Transverse colon (tissue), 4 donors: ENCODE measurements around the gene RNF103. TPM values are rescaled to one million over a fixed set of nuclear protein-coding genes. Genes with fewer than 3 reads are reported as not detected.
A peak's percentile ranks its signal among the peaks of the same experiment; 100 is the strongest.

Experiments used
- DNase-seq: peaks from one replicate; pipeline ENCODE4 v3.0.0-alpha.2; 2019
- H3K27ac ChIP-seq, 4 donors: fragments of 200-600 bp; sonication (generic); 2 replicates each; pipeline ENCODE4 v1.5.1; 2016 to 2018; ENCODE audit warnings: inconsistent platforms in 4 of 4
- H3K27me3 ChIP-seq: fragments of 200-600 bp; sonication (generic); 2 replicates; pipeline ENCODE4 v1.5.1; 2017; ENCODE audit warnings: inconsistent platforms
- H3K36me3 ChIP-seq, 4 donors: fragments of 200-600 bp; sonication (generic); 2 replicates each; pipeline ENCODE4 v1.5.1; 2017 to 2019; ENCODE audit warnings: inconsistent platforms in 4 of 4
- H3K4me1 ChIP-seq, 4 donors: fragments of 200-600 bp; sonication (generic); 2 replicates each; pipeline ENCODE4 v1.5.1; 2017 to 2020; ENCODE audit warnings: inconsistent platforms in 4 of 4
- H3K4me3 ChIP-seq, 4 donors: fragments of 200-600 bp; sonication (generic); 1 replicate in 1 of 4; 2 replicates in 3 of 4; pipeline versions ENCODE4 v1.5.1 to v1.6.1; 2017 to 2019; ENCODE audit warnings: inconsistent platforms in 4 of 4
- H3K9me3 ChIP-seq, 2 donors: fragments of 200-600 bp; sonication (generic); 2 replicates each; pipeline ENCODE4 v1.5.1; 2017 to 2019; ENCODE audit warnings: inconsistent platforms in 2 of 2
- EP300 ChIP-seq: sonication (generic); formaldehyde crosslinking; IDR thresholded peaks from one replicate; pipeline ENCODE4 v1.6.1; 2017; ENCODE audit warnings: antibody characterized with exemption, low read depth
- POLR2A ChIP-seq: fragments of 450-650 bp; IDR thresholded peaks from one replicate; pipeline ENCODE4 v1.6.1; 2016; ENCODE audit warnings: antibody characterized with exemption, mild to moderate bottlenecking, moderate library complexity
- POLR2AphosphoS5 ChIP-seq, 3 donors: sonication (generic); formaldehyde crosslinking; IDR thresholded peaks; one replicate each; pipeline ENCODE4 v1.6.1; 2016; ENCODE audit warnings: antibody characterized with exemption in 3 of 3
- WGBS, 2 donors: methylation state at CpG; one replicate each; pipeline ENCODE4 v1.1.5; 2018; ENCODE audit warnings: low coverage in 1 of 2; 5-methylcytosine and 5-hydroxymethylcytosine counted together
- in situ Hi-C, 4 donors: fragments of 200-750 bp; cut with MboI; loops; one replicate each; pipeline versions ENCODE4 v1.15.0 to v1.15.1; 2017; ENCODE audit warnings: low sequenced_read_pairs in 3 of 4, low pct_ligation_motif_present in 1 of 4, low pct_unique_long_range_greater_than_20kb in 1 of 4
- intact Hi-C: fragments of 100-400 bp; cut with DNase I; formaldehyde crosslinking; loops from one replicate; pipeline ENCODE4 v1.15.1; 2023; ENCODE audit warnings: low total_unique reads
- total RNA-seq, 4 donors: library from RNA; depleted of rRNA; stranded (reverse); fragments of >200 nt; gene quantifications; one replicate each; pipeline ENCODE4 v1.1.0, GENCODE V29; 2016
- TF ChIP-seq, protein P1 (sequence below), 5 experiments: fragments of 200-600 bp in 3 of 5; fragments of 450-650 bp in 2 of 5; sonication (generic) in 3 of 5; IDR thresholded peaks; 1 replicate in 2 of 5; 2 replicates in 3 of 5; pipeline ENCODE4 v1.5.1; 2016 to 2017; ENCODE audit warnings: antibody characterized with exemption in 5 of 5, inconsistent platforms in 3 of 5, mild to moderate bottlenecking in 2 of 5, moderate library complexity in 1 of 5

Gene RNF103
- total RNA-seq, 4 donors from 2014 or later, result 47.0 to 114 (median 103) TPM

DNA sequence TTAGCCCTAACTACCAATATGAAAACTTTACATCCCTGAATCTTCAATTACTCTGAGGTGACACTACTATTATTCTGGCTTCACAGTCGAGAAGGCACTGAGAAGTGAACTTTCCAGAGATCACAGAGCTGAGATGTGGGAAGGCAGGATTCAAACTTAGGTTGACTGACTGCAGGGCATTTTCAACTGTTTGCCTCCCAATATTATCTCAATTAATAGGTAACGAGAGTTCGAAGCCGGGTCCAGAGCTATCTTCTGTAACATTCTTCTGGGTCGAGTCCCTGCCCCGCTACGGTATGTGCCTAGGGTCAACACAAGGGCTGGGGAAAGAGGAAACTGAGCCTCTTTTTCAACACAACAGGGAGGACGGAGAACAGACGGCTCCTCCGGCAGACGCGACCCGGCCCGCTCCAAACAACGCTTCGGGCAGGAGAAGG is 61.2 kb downstream of the RNF103 start:
- no peaks in the 10 kb centered on the region for H3K27me3 ChIP-seq
- peak overlapping the region; percentile 67 to 82 (median 70) for H3K4me3 ChIP-seq
- peak in 1 of 3 donors; percentile 14 for TF ChIP-seq POLR2AphosphoS5 (IDR thresholded peaks at IDR 0.05)
- no peak for TF ChIP-seq POLR2A
- TF ChIP-seq, protein P1, sequence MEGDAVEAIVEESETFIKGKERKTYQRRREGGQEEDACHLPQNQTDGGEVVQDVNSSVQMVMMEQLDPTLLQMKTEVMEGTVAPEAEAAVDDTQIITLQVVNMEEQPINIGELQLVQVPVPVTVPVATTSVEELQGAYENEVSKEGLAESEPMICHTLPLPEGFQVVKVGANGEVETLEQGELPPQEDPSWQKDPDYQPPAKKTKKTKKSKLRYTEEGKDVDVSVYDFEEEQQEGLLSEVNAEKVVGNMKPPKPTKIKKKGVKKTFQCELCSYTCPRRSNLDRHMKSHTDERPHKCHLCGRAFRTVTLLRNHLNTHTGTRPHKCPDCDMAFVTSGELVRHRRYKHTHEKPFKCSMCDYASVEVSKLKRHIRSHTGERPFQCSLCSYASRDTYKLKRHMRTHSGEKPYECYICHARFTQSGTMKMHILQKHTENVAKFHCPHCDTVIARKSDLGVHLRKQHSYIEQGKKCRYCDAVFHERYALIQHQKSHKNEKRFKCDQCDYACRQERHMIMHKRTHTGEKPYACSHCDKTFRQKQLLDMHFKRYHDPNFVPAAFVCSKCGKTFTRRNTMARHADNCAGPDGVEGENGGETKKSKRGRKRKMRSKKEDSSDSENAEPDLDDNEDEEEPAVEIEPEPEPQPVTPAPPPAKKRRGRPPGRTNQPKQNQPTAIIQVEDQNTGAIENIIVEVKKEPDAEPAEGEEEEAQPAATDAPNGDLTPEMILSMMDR (IDR thresholded peaks at IDR 0.05), result no peak
- no peak for TF ChIP-seq EP300
- DNase-seq, result no peak
- intact Hi-C loops, result no loop called here
- peaks cover 0 to 23% (median 10%) of the 10 kb centered on the region in 4 donors for H3K4me1 ChIP-seq
- 1% methylated on average over 16 of the region's 16 CpGs; no CpG with 5 or more reads in 1 of the 2 donors for WGBS, 2 donors
- no peaks in the 10 kb centered on the region for H3K9me3 ChIP-seq
- H3K27ac ChIP-seq, result peak overlapping the region; percentile 97 to 98 (median 98)
- H3K36me3 ChIP-seq, result no peaks in the 10 kb centered on the region
- in situ Hi-C loops, result loop anchor here in 2 of 4 donors (10.0 to 25.0 kb wide), 2 partner anchors 62 to 125 kb away; partner anchors contain the start of gene RNF103 (in 1 of the 2)

GRCh38 chr2:86557836-86558235 is 65.8 kb downstream of the RNF103 start:
- Histone ChIP-seq H3K4me3 (no peak overlapping the region), H3K4me1 (peaks cover 0 to 22% (median 10%) of the 10 kb centered on the region in 4 donors), H3K27me3 (no peaks in the 10 kb centered on the region), H3K36me3 (no peaks in the 10 kb centered on the region), H3K9me3 (no peaks in the 10 kb centered on the region), H3K27ac (no peak overlapping the region)
- no peak for DNase-seq
- in situ Hi-C loops, result loop anchor here in 1 of 4 donors (25.0 kb wide), 1 partner anchor 129 kb away; no protein-coding TSS in a partner anchor
- 97 to 100% methylated on average over 2 of the region's 2 CpGs for WGBS, 2 donors
- intact Hi-C loops, result no loop called here
- TF ChIP-seq EP300, result no peak
- TF ChIP-seq, protein P1 (IDR thresholded peaks at IDR 0.05), result no peak
- TF ChIP-seq POLR2A, result no peak
- TF ChIP-seq POLR2AphosphoS5 (IDR thresholded peaks at IDR 0.05), result no peak

- H3K4me3 ChIP-seq, result no peak overlapping the region
- WGBS, 2 donors, result 84 to 89% methylated on average over 5 to 16 of the region's 16 CpGs
- H3K9me3 ChIP-seq, result no peaks in the 10 kb centered on the region
- no peaks in the 10 kb centered on the region for H3K36me3 ChIP-seq
- in situ Hi-C loops, result loop anchor here in 1 of 4 donors (25.0 kb wide), 1 partner anchor 131 kb away; no protein-coding TSS in a partner anchor
- H3K27ac ChIP-seq, result no peak overlapping the region
- no peak for DNase-seq
- intact Hi-C loops, result no loop called here
- no peak for TF ChIP-seq POLR2AphosphoS5 (IDR thresholded peaks at IDR 0.05)
- TF ChIP-seq POLR2A, result no peak
- TF ChIP-seq, protein P1 (IDR thresholded peaks at IDR 0.05), result no peak
- TF ChIP-seq EP300, result no peak
- H3K4me1 ChIP-seq, result peaks cover under 1 to 12% (median 3%) of the 10 kb centered on the region in 4 donors
- no peaks in the 10 kb centered on the region for H3K27me3 ChIP-seq
Measured at GRCh38 chr2:86556508-86556907, 67.2 kb downstream of the RNF103 start.

Other genes starting within 250 kb of the RNF103 start
- 100 to 1,000 TPM in 1 of 4 donors, 10 to 100 TPM in 3; 40.4 to 173 (median 55.0) TPM for gene KDM3A, start 182.5 kb downstream of the RNF103 start, total RNA-seq
- 100 to 1,000 TPM in 2 of 4 donors, 10 to 100 TPM in 2; 83.8 to 200 (median 101) TPM for gene CHMP3, start 60.4 kb downstream of the RNF103 start, total RNA-seq
- gene RMND5A, start 96.4 kb upstream of the RNF103 start, total RNA-seq, result 10 to 100 TPM; 58.1 to 94.8 (median 72.4) TPM
- 10 to 100 TPM in 1 of 4 donors, 1 to 10 TPM in 1, under 1 TPM in 2; 0.60 to 33.3 (median 2.5) TPM for gene CD8A, start 167.0 kb upstream of the RNF103 start, total RNA-seq
- 1 to 10 TPM in 1 of 4 donors, not detected in 3; 5.1 TPM for gene CD8B, start 238.0 kb upstream of the RNF103 start, total RNA-seq